ENCODE data around the gene EPB41L3. TPM values are rescaled to one million over a fixed set of nuclear protein-coding genes. Genes with fewer than 3 reads are reported as not detected.

The EPB41L3 gene
- 0.21 to 0.74 TPM (median 0.23 TPM) in 5 replicates for total RNA-seq (2022; extraction: Qiagen RNA extraction)

GRCh38 chr18:5543773-5544389 lies at the start of gene EPB41L3:
Gene EPB41L3 (minus strand): TSS chr18:5543997. CDS start chr18:5489183, 54,814 bp downstream.

Other genes starting within 250 kb of the EPB41L3 start
- 6.3 to 8.3 TPM (median 7.3 TPM) in 5 replicates for gene ZBTB14, start 248.3 kb downstream of the EPB41L3 start, total RNA-seq (2022; extraction: Qiagen RNA extraction)